Hepatocyte (in vitro differentiated cells): Measurements from ENCODE around the gene UNC45B. TPM values are rescaled to one million over a fixed set of nuclear protein-coding genes. Genes with fewer than 3 reads are reported as not detected.
A peak's percentile ranks its signal among the peaks of the same experiment; 100 is the strongest.

Experiments used
- DNase-seq: peaks from one replicate; pipeline ENCODE4 v3.0.0-alpha.2; 2016; ENCODE audit warnings: low spot score
- H2AFZ ChIP-seq: fragments of 200-600 bp; sonication (generic); 2 replicates; pipeline ENCODE4 v1.6.0; 2016; ENCODE audit warnings: antibody characterized with exemption, mild to moderate bottlenecking
- H3K27ac ChIP-seq: fragments of 200-600 bp; sonication (generic); 2 replicates; pipeline ENCODE4 v1.5.1; 2016; ENCODE audit warnings: mild to moderate bottlenecking
- H3K27me3 ChIP-seq: fragments of 200-600 bp; sonication (generic); 2 replicates; pipeline ENCODE4 v1.6.1; 2016
- H3K36me3 ChIP-seq: fragments of 200-600 bp; sonication (generic); replicated peaks from 2 replicates; pipeline ENCODE4 v1.5.1; 2016; ENCODE audit warnings: low read depth; ENCODE audit not compliant: insufficient read depth
- H3K4me1 ChIP-seq: fragments of 200-600 bp; sonication (generic); 2 replicates; pipeline ENCODE4 v1.5.1; 2016; ENCODE audit warnings: mild to moderate bottlenecking, moderate library complexity; ENCODE audit not compliant: insufficient read depth
- H3K4me2 ChIP-seq: fragments of 200-600 bp; sonication (generic); 2 replicates; pipeline ENCODE4 v1.6.0; 2016
- H3K4me3 ChIP-seq: fragments of 200-600 bp; sonication (generic); 2 replicates; pipeline ENCODE4 v1.5.1; 2016; ENCODE audit warnings: mild to moderate bottlenecking
- H3K79me2 ChIP-seq: fragments of 200-600 bp; sonication (generic); 2 replicates; pipeline ENCODE4 v1.6.0; 2017; ENCODE audit warnings: mild to moderate bottlenecking
- H3K9me2 ChIP-seq: fragments of 200-600 bp; sonication (generic); replicated peaks from 2 replicates; pipeline ENCODE4 v1.6.0; 2017; ENCODE audit warnings: mild to moderate bottlenecking; ENCODE audit not compliant: insufficient read depth
- H3K9me3 ChIP-seq: fragments of 200-600 bp; sonication (generic); 2 replicates; pipeline ENCODE4 v1.5.1; 2016; ENCODE audit warnings: low read depth, mild to moderate bottlenecking
- H4K20me1 ChIP-seq: fragments of 200-600 bp; sonication (generic); 2 replicates; pipeline ENCODE4 v1.6.0; 2016; ENCODE audit warnings: mild to moderate bottlenecking; ENCODE audit not compliant: insufficient read depth, poor library complexity, severe bottlenecking
- CTCF ChIP-seq: fragments of 200-600 bp; sonication (generic); IDR thresholded peaks from 2 replicates; pipeline ENCODE4 v1.5.1; 2016; ENCODE audit warnings: antibody characterized with exemption, mild to moderate bottlenecking; ENCODE audit not compliant: poor library complexity
- EZH2 ChIP-seq: fragments of 200-600 bp; sonication (generic); IDR thresholded peaks from 2 replicates; pipeline ENCODE4 v1.6.1; 2016; ENCODE audit warnings: antibody characterized with exemption, mild to moderate bottlenecking, borderline replicate concordance
- EZH2phosphoT487 ChIP-seq: fragments of 200-600 bp; sonication (generic); IDR thresholded peaks from one replicate; pipeline ENCODE4 v1.6.1; 2018; ENCODE audit warnings: antibody characterized with exemption, mild to moderate bottlenecking, low read depth, moderate library complexity; ENCODE audit not compliant: unreplicated experiment, severe bottlenecking
- WGBS: methylation state at CpG from one replicate; pipeline ENCODE4 v1.1.6; 2016; ENCODE audit warnings: low lambda C conversion rate; ENCODE audit errors: missing lambda C conversion rate; 5-methylcytosine and 5-hydroxymethylcytosine counted together
- polyA plus RNA-seq: library from polyadenylated mRNA; unstranded; fragments of >200 nt; fragmentation: Nextera tagmentation; extraction: Ambion mirVana; gene quantifications from 2 replicates; pipeline ENCODE4 v1.2.1, GENCODE V29; 2016
- total RNA-seq: library from RNA; depleted of rRNA; stranded (reverse); fragments of >200 nt; gene quantifications from 2 replicates; pipeline ENCODE4 v1.2.3, GENCODE V29; 2014

Gene UNC45B
- total and polyA plus RNA-seq, 2 experiments from 2014 or later = not detected

GRCh38 chr17:35141681-35142466 lies 5.7 kb upstream of the UNC45B start, which contains the start of gene NLE1:
TSS of gene NLE1 (minus strand) at chr17:35142303. CDS start at chr17:35142275, 28 bp downstream.
- DNase-seq = peak; percentile 88
- H3K4me2 ChIP-seq = peak within 1 kb of the TSS; percentile 83
- no peaks in the 10 kb centered on the region for H3K27me3 ChIP-seq
- H2AFZ ChIP-seq = peak within 1 kb of the TSS; percentile 81
- no peaks in the 10 kb centered on the region for H3K36me3 ChIP-seq
- no peaks in the 10 kb centered on the region for H3K9me3 ChIP-seq
- H3K4me1 ChIP-seq = peaks cover 4% of the 10 kb centered on the region
- H4K20me1 ChIP-seq = no peaks in the 10 kb centered on the region
- H3K79me2 ChIP-seq = peaks cover 14% of the 10 kb centered on the region
- H3K4me3 ChIP-seq = peak within 1 kb of the TSS; percentile 96
- under 1% methylated on average over 43 of the region's 65 CpGs for WGBS
- TF ChIP-seq CTCF (peak; percentile 95), EZH2phosphoT487 (no peak), EZH2 (no peak)
- no peak within 1 kb of the TSS for H3K27ac ChIP-seq
- H3K9me2 ChIP-seq = no peaks in the 10 kb centered on the region

- no peaks in the 10 kb centered on the region for H3K9me2 ChIP-seq
- peaks cover 4% of the 10 kb centered on the region for H3K4me1 ChIP-seq
- no peaks in the 10 kb centered on the region for H3K36me3 ChIP-seq
- H3K79me2 ChIP-seq = peaks cover 14% of the 10 kb centered on the region
- 75% methylated on average over 8 of the region's 8 CpGs for WGBS
- no peak overlapping the region for H3K27ac ChIP-seq
- no peak for DNase-seq
- no peaks in the 10 kb centered on the region for H3K9me3 ChIP-seq
- peak overlapping the region; percentile 83 for H3K4me2 ChIP-seq
- H3K4me3 ChIP-seq = no peak overlapping the region
- no peaks in the 10 kb centered on the region for H3K27me3 ChIP-seq
- TF ChIP-seq EZH2phosphoT487 (no peak), CTCF (no peak), EZH2 (no peak)
- no peaks in the 10 kb centered on the region for H4K20me1 ChIP-seq
- peak overlapping the region; percentile 61 for H2AFZ ChIP-seq
Measured at GRCh38 chr17:35142467-35142796, 5.2 kb upstream of the UNC45B start.

GRCh38 chr17:35144840-35145239 lies 2.8 kb upstream of the UNC45B start:
- Histone ChIP-seq H3K9me3 (no peaks in the 10 kb centered on the region), H3K4me2 (no peak overlapping the region), H3K4me1 (peaks cover 4% of the 10 kb centered on the region), H3K4me3 (no peak overlapping the region), H4K20me1 (no peaks in the 10 kb centered on the region), H2AFZ (no peak overlapping the region), H3K27ac (no peak overlapping the region), H3K27me3 (no peaks in the 10 kb centered on the region), H3K79me2 (peaks cover 14% of the 10 kb centered on the region), H3K36me3 (no peaks in the 10 kb centered on the region), H3K9me2 (no peaks in the 10 kb centered on the region)
- DNase-seq = no peak
- TF ChIP-seq EZH2 = no peak
- TF ChIP-seq EZH2phosphoT487 = no peak
- no peak for TF ChIP-seq CTCF
- WGBS = 90% methylated on average over 4 of the region's 4 CpGs
